ENCODE results near the gene NID1.

The NID1 gene

GRCh38 chr1:236107121-236107907 is 42.4 kb upstream of the NID1 start:
- Histone ChIP-seq H3K18ac (ENCODE audit: low read length) (no peak overlapping the region), H3K4me1 (ENCODE audit: control insufficient read depth in 2 of 2, insufficient read depth in 1 of 2, low read depth in 1 of 2, low read length in 2 of 2) (peaks cover 0 to 2% of the 10 kb centered on the region in 2 donors), H3K27ac (replicated peaks; ENCODE audit: low read length) (no peak overlapping the region), H3K9me3 (replicated peaks in 1 of 2; ENCODE audit: control insufficient read depth in 2 of 2, insufficient read depth in 1 of 2, low read depth in 1 of 2, low read length in 2 of 2) (no peaks in the 10 kb centered on the region), H2BK120ac (ENCODE audit: low read depth, low read length) (no peak overlapping the region), H3K79me1 (ENCODE audit: low read depth, low read length) (no peaks in the 10 kb centered on the region), H3K4me3 (ENCODE audit: low read length in 2 of 2) (no peak overlapping the region), H3K4me2 (ENCODE audit: insufficient read depth, low read length, poor library complexity, severe bottlenecking) (no peak overlapping the region), H2BK15ac (ENCODE audit: low read length) (no peak overlapping the region), H3K4ac (ENCODE audit: low read length) (no peak overlapping the region), H3K9ac (ENCODE audit: low read depth, low read length, poor library complexity) (no peak overlapping the region), H2BK12ac (ENCODE audit: low read length) (no peak overlapping the region), H3K14ac (ENCODE audit: low read length) (no peak overlapping the region), H4K8ac (ENCODE audit: low read depth, low read length) (no peak overlapping the region), H3K23ac (ENCODE audit: low read depth, low read length, poor library complexity) (no peak overlapping the region), H3K27me3 (ENCODE audit: control insufficient read depth in 3 of 3, insufficient read depth in 3 of 3, low read depth in 1 of 3, low read length in 3 of 3) (no peaks in the 10 kb centered on the region), H2BK5ac (ENCODE audit: low read length) (no peak overlapping the region), H2AFZ (ENCODE audit: low read length) (no peak overlapping the region), H3K36me3 (replicated peaks in 1 of 2; ENCODE audit: control insufficient read depth in 2 of 2, insufficient read depth in 2 of 2, low read length in 2 of 2) (no peaks in the 10 kb centered on the region), H4K91ac (ENCODE audit: low read depth, low read length, poor library complexity) (no peak overlapping the region), H2AK5ac (ENCODE audit: low read depth, low read length) (no peak overlapping the region)
- WGBS, 2 donors (ENCODE audit: extremely low coverage in 2 of 2, insufficient read length in 2 of 2, insufficient replicate concordance in 1 of 2), result no CpG with 5 or more reads among the region's 9 CpGs
- DNase-seq (ENCODE audit: low spot score), result no peak

- Histone ChIP-seq H3K9ac (ENCODE audit: low read depth, low read length, poor library complexity) (no peak overlapping the region), H2BK15ac (ENCODE audit: low read length) (no peak overlapping the region), H3K14ac (ENCODE audit: low read length) (no peak overlapping the region), H3K27ac (replicated peaks; ENCODE audit: low read length) (no peak overlapping the region), H4K8ac (ENCODE audit: low read depth, low read length) (no peak overlapping the region), H4K91ac (ENCODE audit: low read depth, low read length, poor library complexity) (no peak overlapping the region), H2AFZ (ENCODE audit: low read length) (peak overlapping the region; percentile 82), H3K4me3 (ENCODE audit: low read length in 2 of 2) (no peak overlapping the region), H3K18ac (ENCODE audit: low read length) (peak overlapping the region; percentile 54), H2BK5ac (ENCODE audit: low read length) (no peak overlapping the region), H2BK12ac (ENCODE audit: low read length) (no peak overlapping the region), H3K4ac (ENCODE audit: low read length) (no peak overlapping the region), H2BK120ac (ENCODE audit: low read depth, low read length) (no peak overlapping the region), H3K4me2 (ENCODE audit: insufficient read depth, low read length, poor library complexity, severe bottlenecking) (no peak overlapping the region), H3K79me1 (ENCODE audit: low read depth, low read length) (no peaks in the 10 kb centered on the region), H3K36me3 (replicated peaks in 1 of 2; ENCODE audit: control insufficient read depth in 2 of 2, insufficient read depth in 2 of 2, low read length in 2 of 2) (no peaks in the 10 kb centered on the region), H3K27me3 (ENCODE audit: control insufficient read depth in 3 of 3, insufficient read depth in 3 of 3, low read depth in 1 of 3, low read length in 3 of 3) (peaks cover 0 to 2% (median 0%) of the 10 kb centered on the region in 3 experiments), H3K23ac (ENCODE audit: low read depth, low read length, poor library complexity) (no peak overlapping the region), H3K4me1 (ENCODE audit: control insufficient read depth in 2 of 2, insufficient read depth in 1 of 2, low read depth in 1 of 2, low read length in 2 of 2) (peaks cover 2 to 8% of the 10 kb centered on the region in 2 donors), H3K9me3 (replicated peaks in 1 of 2; ENCODE audit: control insufficient read depth in 2 of 2, insufficient read depth in 1 of 2, low read depth in 1 of 2, low read length in 2 of 2) (no peaks in the 10 kb centered on the region), H2AK5ac (ENCODE audit: low read depth, low read length) (no peak overlapping the region)
- DNase-seq (ENCODE audit: low spot score), result peak; percentile 65
- WGBS, 2 donors (ENCODE audit: extremely low coverage in 2 of 2, insufficient read length in 2 of 2, insufficient replicate concordance in 1 of 2), result no CpG with 5 or more reads among the region's 13 CpGs
Measured at GRCh38 chr1:236103646-236104218, 38.8 kb upstream of the NID1 start.

GRCh38 chr1:236103059-236103458 is 38.2 kb upstream of the NID1 start:
- Histone ChIP-seq H3K79me1 (ENCODE audit: low read depth, low read length) (no peaks in the 10 kb centered on the region), H2BK12ac (ENCODE audit: low read length) (no peak overlapping the region)

GRCh38 chr1:236102611-236103010 is 37.7 kb upstream of the NID1 start:
- Histone ChIP-seq H3K14ac (ENCODE audit: low read length) (no peak overlapping the region), H3K79me1 (ENCODE audit: low read depth, low read length) (no peaks in the 10 kb centered on the region), H3K4me2 (ENCODE audit: insufficient read depth, low read length, poor library complexity, severe bottlenecking) (no peak overlapping the region), H3K4ac (ENCODE audit: low read length) (no peak overlapping the region), H3K27me3 (ENCODE audit: control insufficient read depth in 3 of 3, insufficient read depth in 3 of 3, low read depth in 1 of 3, low read length in 3 of 3) (peaks cover 0 to 2% (median 0%) of the 10 kb centered on the region in 3 experiments), H3K4me3 (ENCODE audit: low read length in 2 of 2) (no peak overlapping the region), H3K4me1 (ENCODE audit: control insufficient read depth in 2 of 2, insufficient read depth in 1 of 2, low read depth in 1 of 2, low read length in 2 of 2) (peaks cover 2 to 8% of the 10 kb centered on the region in 2 donors), H4K91ac (ENCODE audit: low read depth, low read length, poor library complexity) (no peak overlapping the region), H2BK15ac (ENCODE audit: low read length) (no peak overlapping the region), H2AK5ac (ENCODE audit: low read depth, low read length) (no peak overlapping the region), H3K27ac (replicated peaks; ENCODE audit: low read length) (no peak overlapping the region), H2BK5ac (ENCODE audit: low read length) (no peak overlapping the region), H3K9ac (ENCODE audit: low read depth, low read length, poor library complexity) (no peak overlapping the region), H2AFZ (ENCODE audit: low read length) (peak overlapping the region; percentile 59), H3K23ac (ENCODE audit: low read depth, low read length, poor library complexity) (no peak overlapping the region), H3K9me3 (replicated peaks in 1 of 2; ENCODE audit: control insufficient read depth in 2 of 2, insufficient read depth in 1 of 2, low read depth in 1 of 2, low read length in 2 of 2) (no peaks in the 10 kb centered on the region), H3K36me3 (replicated peaks in 1 of 2; ENCODE audit: control insufficient read depth in 2 of 2, insufficient read depth in 2 of 2, low read length in 2 of 2) (no peaks in the 10 kb centered on the region), H4K8ac (ENCODE audit: low read depth, low read length) (no peak overlapping the region), H3K18ac (ENCODE audit: low read length) (no peak overlapping the region), H2BK120ac (ENCODE audit: low read depth, low read length) (no peak overlapping the region), H2BK12ac (ENCODE audit: low read length) (no peak overlapping the region)
- WGBS, 2 donors (ENCODE audit: extremely low coverage in 2 of 2, insufficient read length in 2 of 2, insufficient replicate concordance in 1 of 2), result no CpG with 5 or more reads among the region's 11 CpGs
- no peak for DNase-seq (ENCODE audit: low spot score)

More at GRCh38 chr1:236103059-236103458, 38.2 kb upstream of the NID1 start:
- H3K4me3 ChIP-seq (ENCODE audit: low read length in 2 of 2), result no peak overlapping the region
- H3K27me3 ChIP-seq (ENCODE audit: control insufficient read depth in 3 of 3, insufficient read depth in 3 of 3, low read depth in 1 of 3, low read length in 3 of 3), result peaks cover 0 to 2% (median 0%) of the 10 kb centered on the region in 3 experiments
- no peak overlapping the region for H3K27ac ChIP-seq (replicated peaks; ENCODE audit: low read length)
- H2AK5ac ChIP-seq (ENCODE audit: low read depth, low read length), result no peak overlapping the region
- H4K91ac ChIP-seq (ENCODE audit: low read depth, low read length, poor library complexity), result no peak overlapping the region
- H3K36me3 ChIP-seq (replicated peaks in 1 of 2; ENCODE audit: control insufficient read depth in 2 of 2, insufficient read depth in 2 of 2, low read length in 2 of 2), result no peaks in the 10 kb centered on the region
- no peaks in the 10 kb centered on the region for H3K9me3 ChIP-seq (replicated peaks in 1 of 2; ENCODE audit: control insufficient read depth in 2 of 2, insufficient read depth in 1 of 2, low read depth in 1 of 2, low read length in 2 of 2)
- H2BK120ac ChIP-seq (ENCODE audit: low read depth, low read length), result no peak overlapping the region
- no peak overlapping the region for H3K9ac ChIP-seq (ENCODE audit: low read depth, low read length, poor library complexity)
- DNase-seq (ENCODE audit: low spot score), result no peak
- no peak overlapping the region for H3K14ac ChIP-seq (ENCODE audit: low read length)
- peak overlapping the region; percentile 59 for H2AFZ ChIP-seq (ENCODE audit: low read length)
- H3K4me1 ChIP-seq (ENCODE audit: control insufficient read depth in 2 of 2, insufficient read depth in 1 of 2, low read depth in 1 of 2, low read length in 2 of 2), result peaks cover 2 to 8% of the 10 kb centered on the region in 2 donors
- no peak overlapping the region for H3K18ac ChIP-seq (ENCODE audit: low read length)
- WGBS, 2 donors (ENCODE audit: extremely low coverage in 2 of 2, insufficient read length in 2 of 2, insufficient replicate concordance in 1 of 2), result no CpG with 5 or more reads among the region's 7 CpGs
- H2BK5ac ChIP-seq (ENCODE audit: low read length), result no peak overlapping the region
- H2BK15ac ChIP-seq (ENCODE audit: low read length), result no peak overlapping the region
- no peak overlapping the region for H3K4ac ChIP-seq (ENCODE audit: low read length)
- H4K8ac ChIP-seq (ENCODE audit: low read depth, low read length), result no peak overlapping the region
- H3K23ac ChIP-seq (ENCODE audit: low read depth, low read length, poor library complexity), result no peak overlapping the region
- no peak overlapping the region for H3K4me2 ChIP-seq (ENCODE audit: insufficient read depth, low read length, poor library complexity, severe bottlenecking)

Measured in neuronal stem cell (in vitro differentiated cells).